Measurements from ENCODE around the gene CTNNA1. TPM values are rescaled to one million over a fixed set of nuclear protein-coding genes. Genes with fewer than 3 reads are reported as not detected.

CTNNA1 gene, protein sequence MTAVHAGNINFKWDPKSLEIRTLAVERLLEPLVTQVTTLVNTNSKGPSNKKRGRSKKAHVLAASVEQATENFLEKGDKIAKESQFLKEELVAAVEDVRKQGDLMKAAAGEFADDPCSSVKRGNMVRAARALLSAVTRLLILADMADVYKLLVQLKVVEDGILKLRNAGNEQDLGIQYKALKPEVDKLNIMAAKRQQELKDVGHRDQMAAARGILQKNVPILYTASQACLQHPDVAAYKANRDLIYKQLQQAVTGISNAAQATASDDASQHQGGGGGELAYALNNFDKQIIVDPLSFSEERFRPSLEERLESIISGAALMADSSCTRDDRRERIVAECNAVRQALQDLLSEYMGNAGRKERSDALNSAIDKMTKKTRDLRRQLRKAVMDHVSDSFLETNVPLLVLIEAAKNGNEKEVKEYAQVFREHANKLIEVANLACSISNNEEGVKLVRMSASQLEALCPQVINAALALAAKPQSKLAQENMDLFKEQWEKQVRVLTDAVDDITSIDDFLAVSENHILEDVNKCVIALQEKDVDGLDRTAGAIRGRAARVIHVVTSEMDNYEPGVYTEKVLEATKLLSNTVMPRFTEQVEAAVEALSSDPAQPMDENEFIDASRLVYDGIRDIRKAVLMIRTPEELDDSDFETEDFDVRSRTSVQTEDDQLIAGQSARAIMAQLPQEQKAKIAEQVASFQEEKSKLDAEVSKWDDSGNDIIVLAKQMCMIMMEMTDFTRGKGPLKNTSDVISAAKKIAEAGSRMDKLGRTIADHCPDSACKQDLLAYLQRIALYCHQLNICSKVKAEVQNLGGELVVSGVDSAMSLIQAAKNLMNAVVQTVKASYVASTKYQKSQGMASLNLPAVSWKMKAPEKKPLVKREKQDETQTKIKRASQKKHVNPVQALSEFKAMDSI
- total RNA-seq: 413 and 447 TPM in 2 replicates

DNA sequence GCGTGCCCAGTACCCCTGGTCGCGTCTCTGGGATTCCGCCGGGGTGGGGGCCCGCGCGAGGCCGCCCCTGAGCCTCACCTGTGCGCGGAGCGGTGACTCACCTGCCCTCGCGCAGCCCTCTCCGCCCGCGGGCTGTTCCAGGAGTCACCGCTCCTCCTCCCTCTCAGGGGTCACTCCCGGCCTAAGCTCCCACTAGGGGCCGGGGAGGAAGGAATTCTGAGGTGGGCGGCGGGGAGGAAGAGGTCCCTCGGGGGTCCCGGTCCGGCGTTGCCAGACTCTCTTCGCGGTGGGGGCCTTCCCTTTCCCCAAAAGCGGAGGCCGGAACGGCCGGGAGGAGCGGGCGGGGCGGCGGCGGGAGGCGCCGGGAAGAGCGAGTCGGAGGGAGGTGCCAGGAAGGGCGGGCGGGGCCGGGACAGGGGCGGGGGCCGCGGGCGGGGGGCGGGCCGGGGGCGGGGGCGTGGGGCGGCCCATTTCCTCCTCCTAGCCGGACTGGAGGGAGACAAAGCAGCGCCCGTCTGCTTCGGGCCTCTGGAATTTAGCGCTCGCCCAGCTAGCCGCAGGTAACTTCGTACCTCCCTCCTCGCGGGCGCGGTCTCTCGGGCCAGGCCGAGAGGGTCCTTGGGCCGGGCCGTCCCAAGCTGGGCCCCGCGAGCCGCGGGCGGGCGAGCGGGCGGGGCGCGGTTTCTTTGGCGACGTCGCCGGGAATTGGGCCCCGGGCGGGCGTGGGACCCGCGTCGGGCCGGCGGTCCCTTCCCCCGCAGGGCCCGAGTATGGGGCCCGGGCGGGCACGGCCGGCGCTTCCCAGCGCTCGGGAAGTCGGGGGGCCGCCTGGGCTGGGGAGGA lies at the start of gene CTNNA1:
TSS of gene CTNNA1 (plus strand) at position 475 of the 843 bp plus-strand sequence. CDS start 28,500 bp downstream, outside the sequence.

DNA sequence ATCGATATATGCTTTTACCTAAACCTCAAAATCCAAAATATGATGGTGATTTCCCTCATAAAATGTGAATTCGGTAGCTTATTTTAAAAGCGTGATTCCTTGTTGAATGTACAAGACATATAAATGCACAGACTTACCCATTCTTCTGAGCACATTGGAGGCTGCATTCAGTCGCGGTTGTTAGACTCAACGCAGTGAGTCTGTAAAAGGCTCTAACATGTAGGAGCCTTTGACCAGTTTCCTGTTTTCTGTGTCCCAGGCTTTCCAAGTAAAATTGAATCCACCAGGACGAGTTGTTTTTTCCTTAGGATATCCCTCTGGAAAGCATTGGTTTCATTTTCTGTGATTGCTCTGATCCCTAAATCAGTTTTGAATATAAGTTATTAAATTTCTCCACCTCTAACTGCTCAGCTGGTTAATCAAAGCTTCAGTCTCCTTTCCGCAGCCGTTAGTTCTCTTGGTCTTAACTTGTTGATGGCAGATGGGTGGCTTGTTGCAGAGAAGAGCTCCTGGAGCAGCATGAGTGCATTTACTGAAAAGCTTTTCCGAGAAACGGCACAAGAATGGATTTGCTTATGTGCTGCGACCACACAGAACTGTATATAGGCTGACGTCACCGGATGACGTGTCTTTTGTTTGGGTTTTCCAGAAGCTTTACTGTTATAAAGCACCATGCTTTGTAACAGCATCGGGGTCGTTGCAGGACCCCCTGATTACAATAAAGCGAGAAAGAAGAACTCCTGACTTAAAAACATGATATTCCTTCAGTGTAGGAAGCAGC lies 121.7 kb downstream of the CTNNA1 start, which contains the start of gene LRRTM2:
TSS of gene LRRTM2 (minus strand) at position 565 of the 781 bp plus-strand sequence. CDS start at position 141, 424 bp downstream.

Other genes starting within 250 kb of the CTNNA1 start
- gene ETF1, start 210.2 kb upstream of the CTNNA1 start, total RNA-seq: 120 and 126 TPM in 2 replicates
- 293 and 469 TPM in 2 replicates for gene HSPA9, start 178.0 kb upstream of the CTNNA1 start, total RNA-seq
- gene LRRTM2, start 121.9 kb downstream of the CTNNA1 start, total RNA-seq: 0.46 and 0.63 TPM in 2 replicates